Activated CD4-positive, alpha-beta memory T cell treated with anti-CD3 and anti-CD28 coated beads, Interleukin-2, amount 10 ng/mL, durations not matched to agents 7 days and 5 days (primary cell): ENCODE measurements around the gene MAN2A1. TPM values are rescaled to one million over a fixed set of nuclear protein-coding genes. Genes with fewer than 3 reads are reported as not detected.
"Not testable (repeated sequence)": the region's sequence is repeated elsewhere in the genome, so short reads cannot be mapped to it uniquely, and the experiment has no call there.

Experiments used
- CTCF ChIA-PET: fragments of 350-600 bp; sonication (Branson Sonifier 250); formaldehyde crosslinking; loops from one replicate; lab custom pipeline; 2021; ENCODE audit warnings: antibody characterized with exemption, inconsistent platforms; lab: Charles Lee
- POLR2A ChIA-PET: fragments of 350-600 bp; sonication (Branson Sonifier 250); formaldehyde crosslinking; loops from one replicate; lab custom pipeline; 2021; ENCODE audit warnings: antibody characterized with exemption; lab: Charles Lee
- DNase-seq: peaks from one replicate; pipeline ENCODE4 v3.0.0-alpha.2; 2020
- H3K27ac Mint-ChIP-seq: one replicate; pipeline ENCODE4 v1.8.0; 2021; ENCODE audit warnings: mild to moderate bottlenecking, mixed read lengths
- H3K27me3 Mint-ChIP-seq: one replicate; pipeline ENCODE4 v1.8.0; 2021; ENCODE audit warnings: mixed read lengths
- H3K36me3 Mint-ChIP-seq: one replicate; pipeline ENCODE4 v1.8.0; 2021; ENCODE audit warnings: low read depth, mixed read lengths
- H3K4me1 Mint-ChIP-seq: one replicate; pipeline ENCODE4 v1.8.0; 2021; ENCODE audit warnings: mixed read lengths
- H3K4me3 Mint-ChIP-seq: one replicate; pipeline ENCODE4 v1.8.0; 2021; ENCODE audit warnings: mild to moderate bottlenecking, mixed read lengths
- H3K9me3 Mint-ChIP-seq: one replicate; pipeline ENCODE4 v1.8.0; 2021; ENCODE audit warnings: mixed read lengths
- total RNA-seq, 2 experiments: library from RNA; stranded (reverse); gene quantifications; one replicate each; pipeline ENCODE4 v1.2.3, GENCODE V29; 2021

The MAN2A1 gene
- total RNA-seq, 2 experiments from 2014 or later = 32.6 to 33.5 TPM

GRCh38 chr5:109750463-109750862 is 60.7 kb downstream of the MAN2A1 start:
- CTCF ChIA-PET = no interaction called here
- H3K4me1 Mint-ChIP-seq = no peaks in the 10 kb centered on the region
- no peaks in the 10 kb centered on the region for H3K27me3 Mint-ChIP-seq
- H3K4me3 Mint-ChIP-seq = no peak overlapping the region
- no peak for DNase-seq
- H3K27ac Mint-ChIP-seq = no peak overlapping the region
- no peaks in the 10 kb centered on the region for H3K9me3 Mint-ChIP-seq
- peaks cover 15% of the 10 kb centered on the region for H3K36me3 Mint-ChIP-seq
- POLR2A ChIA-PET = no interaction called here

GRCh38 chr5:109753279-109753678 is 63.6 kb downstream of the MAN2A1 start:
- DNase-seq = no peak
- H3K36me3 Mint-ChIP-seq = peaks cover 32% of the 10 kb centered on the region
- no peak overlapping the region for H3K27ac Mint-ChIP-seq
- CTCF ChIA-PET = no interaction called here
- no peaks in the 10 kb centered on the region for H3K9me3 Mint-ChIP-seq
- no peaks in the 10 kb centered on the region for H3K4me1 Mint-ChIP-seq
- POLR2A ChIA-PET = no interaction called here
- no peak overlapping the region for H3K4me3 Mint-ChIP-seq
- no peaks in the 10 kb centered on the region for H3K27me3 Mint-ChIP-seq

GRCh38 chr5:109754319-109754718 is 64.6 kb downstream of the MAN2A1 start:
- DNase-seq = no peak
- no peak overlapping the region for H3K4me3 Mint-ChIP-seq
- peaks cover 1% of the 10 kb centered on the region for H3K4me1 Mint-ChIP-seq
- peaks cover 33% of the 10 kb centered on the region for H3K36me3 Mint-ChIP-seq
- H3K27me3 Mint-ChIP-seq = no peaks in the 10 kb centered on the region
- H3K9me3 Mint-ChIP-seq = no peaks in the 10 kb centered on the region
- H3K27ac Mint-ChIP-seq = no peak overlapping the region
- POLR2A ChIA-PET = no interaction called here
- CTCF ChIA-PET = no interaction called here

DNA sequence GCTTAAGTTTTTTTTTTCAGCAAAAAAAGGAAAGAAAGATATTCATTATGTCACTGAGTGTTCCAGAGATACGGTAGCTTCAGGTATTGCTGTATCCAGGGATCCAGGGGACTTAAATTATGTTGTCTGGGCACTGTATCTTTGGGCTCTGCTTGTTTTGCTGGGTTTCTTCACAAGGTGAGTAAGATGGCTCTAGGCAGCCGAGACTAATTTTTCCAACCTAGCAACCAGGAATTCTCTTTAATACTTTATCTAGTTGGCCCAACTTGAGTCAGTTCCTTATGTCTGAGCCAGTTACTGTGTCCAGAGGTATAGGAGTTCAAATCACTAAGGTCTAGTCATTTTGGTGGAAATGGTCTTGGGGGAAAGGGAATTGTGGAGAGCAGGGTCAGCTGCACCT is 66.0 kb downstream of the MAN2A1 start:
- H3K27me3 Mint-ChIP-seq = no peaks in the 10 kb centered on the region
- DNase-seq = no peak
- peaks cover 5% of the 10 kb centered on the region for H3K9me3 Mint-ChIP-seq
- H3K4me1 Mint-ChIP-seq = peaks cover 9% of the 10 kb centered on the region
- no peak overlapping the region for H3K27ac Mint-ChIP-seq
- ChIA-PET CTCF (no interaction called here), POLR2A (no interaction called here)
- no peak overlapping the region for H3K4me3 Mint-ChIP-seq
- peaks cover 44% of the 10 kb centered on the region for H3K36me3 Mint-ChIP-seq

DNA sequence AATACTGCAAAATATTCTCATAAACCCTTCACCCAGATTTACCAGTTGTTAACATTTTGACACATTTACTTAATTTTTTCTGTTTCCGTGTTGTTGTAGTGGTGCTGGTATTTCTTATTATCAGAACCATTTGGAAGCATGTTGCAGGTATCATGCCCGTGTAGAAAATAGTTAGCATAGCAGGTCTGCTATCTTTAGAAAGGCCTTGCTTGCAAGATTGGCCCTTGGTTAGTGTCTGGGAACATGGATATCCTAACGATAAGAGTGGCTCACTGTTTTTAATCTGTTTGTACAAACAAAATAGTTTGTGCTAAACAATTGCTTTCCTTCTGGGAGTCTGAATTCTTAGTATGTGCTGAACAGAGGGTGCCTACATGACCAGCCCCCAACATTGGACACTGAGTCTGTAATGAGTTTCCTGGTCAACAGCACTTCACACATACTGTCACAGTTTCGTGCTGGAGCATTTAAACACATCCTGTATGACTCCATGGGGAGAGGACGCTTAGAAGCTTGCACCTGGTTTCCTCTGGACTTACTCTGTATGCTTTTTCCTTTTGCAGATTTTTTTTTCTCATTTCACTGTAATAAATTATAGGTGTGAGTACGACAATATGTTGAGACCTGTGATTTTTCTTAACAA is 66.9 kb downstream of the MAN2A1 start:
- DNase-seq = no peak
- H3K4me1 Mint-ChIP-seq = peaks cover 9% of the 10 kb centered on the region
- H3K9me3 Mint-ChIP-seq = peaks cover 5% of the 10 kb centered on the region
- H3K4me3 Mint-ChIP-seq = no peak overlapping the region
- H3K27me3 Mint-ChIP-seq = no peaks in the 10 kb centered on the region
- ChIA-PET CTCF (no interaction called here), POLR2A (no interaction called here)
- peaks cover 40% of the 10 kb centered on the region for H3K36me3 Mint-ChIP-seq
- no peak overlapping the region for H3K27ac Mint-ChIP-seq

DNA sequence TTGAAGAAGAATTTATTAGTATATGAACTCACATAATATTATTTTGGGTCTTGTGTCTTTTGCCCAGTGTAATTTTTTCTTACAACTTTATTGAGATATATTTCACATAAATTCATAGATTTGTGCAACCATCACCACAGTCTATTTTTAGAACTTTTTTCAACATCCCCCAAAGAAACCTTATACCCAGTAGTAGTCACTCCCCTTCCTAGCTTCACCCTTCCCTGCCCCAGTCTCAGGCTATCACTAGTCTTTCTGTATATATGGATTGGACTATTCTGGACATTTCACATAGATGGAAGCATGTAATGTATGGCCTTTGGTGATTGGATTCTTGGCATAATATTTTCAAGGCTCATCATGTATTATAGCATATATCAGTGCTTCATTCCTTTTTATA is 67.8 kb downstream of the MAN2A1 start:
- CTCF ChIA-PET = no interaction called here
- POLR2A ChIA-PET = no interaction called here
- Mint-ChIP-seq H3K36me3 (peaks cover 38% of the 10 kb centered on the region), H3K9me3 (peaks cover 7% of the 10 kb centered on the region), H3K4me3 (no peak overlapping the region), H3K4me1 (peaks cover 9% of the 10 kb centered on the region), H3K27ac (no peak overlapping the region), H3K27me3 (no peaks in the 10 kb centered on the region)
- no peak for DNase-seq

DNA sequence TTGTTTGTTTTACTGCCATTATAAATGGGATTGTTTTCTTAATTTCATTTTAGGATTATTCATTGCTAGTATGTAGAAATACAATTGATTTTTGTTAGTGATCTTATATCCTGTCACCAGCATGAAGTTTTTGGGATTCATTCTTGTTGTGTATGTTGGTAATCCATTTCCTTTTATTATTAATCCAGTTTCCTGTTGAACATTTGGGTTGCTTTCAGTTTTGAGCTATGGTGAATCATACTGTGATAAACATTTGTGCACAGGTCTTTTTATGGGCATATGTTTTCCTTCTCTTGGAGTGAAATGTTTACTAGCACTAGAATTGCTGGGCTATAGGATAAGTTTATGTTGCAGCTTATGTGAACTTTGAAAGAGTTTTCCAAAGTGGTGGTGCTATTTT is 69.6 kb downstream of the MAN2A1 start:
- H3K9me3 Mint-ChIP-seq = peaks cover 11% of the 10 kb centered on the region
- H3K4me1 Mint-ChIP-seq = peaks cover 9% of the 10 kb centered on the region
- no peak overlapping the region for H3K27ac Mint-ChIP-seq
- no peak for DNase-seq
- no peak overlapping the region for H3K4me3 Mint-ChIP-seq
- H3K36me3 Mint-ChIP-seq = peaks cover 43% of the 10 kb centered on the region
- H3K27me3 Mint-ChIP-seq = no peaks in the 10 kb centered on the region
- POLR2A ChIA-PET = no interaction called here
- CTCF ChIA-PET = no interaction called here

- CTCF ChIA-PET, H3K27me3 Mint-ChIP-seq, H3K4me1 Mint-ChIP-seq, H3K27ac Mint-ChIP-seq, POLR2A ChIA-PET, H3K4me3 Mint-ChIP-seq, DNase-seq: not testable (repeated sequence)
- peaks cover 47% of the 10 kb centered on the region for H3K36me3 Mint-ChIP-seq
- peaks cover 11% of the 10 kb centered on the region for H3K9me3 Mint-ChIP-seq
Observed at GRCh38 chr5:109760130-109760529, 70.4 kb downstream of the MAN2A1 start.

- peaks cover 37% of the 10 kb centered on the region for H3K36me3 Mint-ChIP-seq
- CTCF ChIA-PET = no interaction called here
Observed at GRCh38 chr5:109762821-109763220, 73.1 kb downstream of the MAN2A1 start.

GRCh38 chr5:109767184-109767995 is 77.7 kb downstream of the MAN2A1 start:
- H3K9me3 Mint-ChIP-seq = peaks cover 4% of the 10 kb centered on the region

More at GRCh38 chr5:109762821-109763220, 73.1 kb downstream of the MAN2A1 start:
- peaks cover 9% of the 10 kb centered on the region for H3K4me1 Mint-ChIP-seq
- H3K9me3 Mint-ChIP-seq = peaks cover 11% of the 10 kb centered on the region
- H3K4me3 Mint-ChIP-seq = no peak overlapping the region
- no peak overlapping the region for H3K27ac Mint-ChIP-seq
- DNase-seq = no peak
- POLR2A ChIA-PET = interaction anchor here (0.8 kb wide), 1 partner anchor 11 kb away, joined by 4 read pairs; no protein-coding TSS in a partner anchor
- no peaks in the 10 kb centered on the region for H3K27me3 Mint-ChIP-seq

DNA sequence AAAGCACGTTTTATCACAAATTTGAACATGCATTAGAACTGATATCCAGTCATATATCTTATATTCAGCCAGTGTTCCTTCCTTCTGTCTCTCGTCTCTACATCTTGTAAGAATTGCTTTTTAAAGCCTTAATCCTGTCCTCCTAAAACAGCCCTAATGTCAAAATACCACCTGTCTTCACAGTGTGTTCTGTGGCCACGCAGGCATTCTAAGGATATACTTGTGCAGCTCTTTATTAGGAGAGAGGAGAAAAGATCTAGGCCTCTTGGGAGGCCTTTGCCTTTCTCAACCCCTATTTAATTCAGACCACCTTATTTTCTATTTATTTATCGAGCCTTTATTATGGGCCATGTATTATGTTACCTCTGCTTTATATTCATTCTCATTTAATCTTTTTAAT is 78.3 kb downstream of the MAN2A1 start:
- no peaks in the 10 kb centered on the region for H3K27me3 Mint-ChIP-seq
- H3K4me3 Mint-ChIP-seq = no peak overlapping the region
- DNase-seq = no peak

More at GRCh38 chr5:109767184-109767995, 77.7 kb downstream of the MAN2A1 start:
- no peak for DNase-seq
- Mint-ChIP-seq H3K4me1 (no peaks in the 10 kb centered on the region), H3K36me3 (peaks cover 42% of the 10 kb centered on the region), H3K27me3 (no peaks in the 10 kb centered on the region), H3K4me3 (no peak overlapping the region), H3K27ac (no peak overlapping the region)
- ChIA-PET CTCF (no interaction called here), POLR2A (no interaction called here)

GRCh38 chr5:109769597-109770291 is 80.0 kb downstream of the MAN2A1 start:
- Mint-ChIP-seq H3K9me3 (no peaks in the 10 kb centered on the region), H3K36me3 (peaks cover 36% of the 10 kb centered on the region), H3K4me1 (no peaks in the 10 kb centered on the region), H3K27ac (no peak overlapping the region), H3K4me3 (no peak overlapping the region), H3K27me3 (no peaks in the 10 kb centered on the region)
- DNase-seq = no peak
- POLR2A ChIA-PET = interaction anchor here (1.5 kb wide), 1 partner anchor 16 kb away, joined by 5 read pairs; no protein-coding TSS in a partner anchor
- CTCF ChIA-PET = no interaction called here

More for the DNA sequence above, 78.3 kb downstream of the MAN2A1 start:
- peaks cover 39% of the 10 kb centered on the region for H3K36me3 Mint-ChIP-seq
- H3K4me1 Mint-ChIP-seq = no peaks in the 10 kb centered on the region
- POLR2A ChIA-PET = no interaction called here
- CTCF ChIA-PET = no interaction called here
- H3K27ac Mint-ChIP-seq = no peak overlapping the region
- H3K9me3 Mint-ChIP-seq = no peaks in the 10 kb centered on the region

- H3K4me1 Mint-ChIP-seq = no peaks in the 10 kb centered on the region
- no peak for DNase-seq
- H3K36me3 Mint-ChIP-seq = peaks cover 26% of the 10 kb centered on the region
- no peak overlapping the region for H3K4me3 Mint-ChIP-seq
- POLR2A ChIA-PET = no interaction called here
- CTCF ChIA-PET = no interaction called here
- no peaks in the 10 kb centered on the region for H3K9me3 Mint-ChIP-seq
- no peak overlapping the region for H3K27ac Mint-ChIP-seq
- no peaks in the 10 kb centered on the region for H3K27me3 Mint-ChIP-seq
Observed at GRCh38 chr5:109775130-109775529, 85.4 kb downstream of the MAN2A1 start.
